Measurements from ENCODE around the gene CACNA1D.
"Not testable (repeated sequence)": the region's sequence is repeated elsewhere in the genome, so short reads cannot be mapped to it uniquely, and the experiment has no call there.

CACNA1D gene

DNA sequence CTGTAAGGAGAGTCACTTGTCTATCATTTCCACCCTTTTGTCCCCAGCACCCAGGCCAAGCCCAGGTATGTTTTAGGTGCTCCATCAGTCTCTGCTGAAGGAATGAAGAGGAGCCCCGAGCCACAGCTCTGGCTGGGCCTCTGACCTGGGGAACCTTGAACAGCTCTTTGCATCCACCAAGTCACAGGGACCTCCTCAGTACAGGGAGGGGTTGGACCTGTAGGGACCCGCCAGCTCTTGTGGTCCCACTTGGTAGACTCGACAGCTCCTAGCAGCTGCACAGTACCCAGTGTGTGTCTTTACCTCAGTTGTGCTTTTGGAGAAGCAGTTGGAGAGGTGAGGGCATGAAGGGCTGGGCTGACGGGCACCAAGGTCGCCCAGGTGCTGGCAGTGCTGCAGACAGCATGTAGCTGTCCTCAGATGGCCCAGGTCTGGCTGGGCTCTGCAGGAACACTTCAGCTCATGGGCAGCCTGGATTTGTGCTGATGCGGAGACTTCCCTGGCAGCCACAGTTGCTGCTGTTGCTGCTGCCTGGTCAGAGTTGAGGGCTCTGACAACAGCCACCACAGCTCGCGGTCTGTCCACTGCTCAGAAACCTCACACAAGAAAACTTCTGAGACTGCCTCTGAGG lies 123.6 kb downstream of the CACNA1D start:
- no peak for DNase-seq

DNA sequence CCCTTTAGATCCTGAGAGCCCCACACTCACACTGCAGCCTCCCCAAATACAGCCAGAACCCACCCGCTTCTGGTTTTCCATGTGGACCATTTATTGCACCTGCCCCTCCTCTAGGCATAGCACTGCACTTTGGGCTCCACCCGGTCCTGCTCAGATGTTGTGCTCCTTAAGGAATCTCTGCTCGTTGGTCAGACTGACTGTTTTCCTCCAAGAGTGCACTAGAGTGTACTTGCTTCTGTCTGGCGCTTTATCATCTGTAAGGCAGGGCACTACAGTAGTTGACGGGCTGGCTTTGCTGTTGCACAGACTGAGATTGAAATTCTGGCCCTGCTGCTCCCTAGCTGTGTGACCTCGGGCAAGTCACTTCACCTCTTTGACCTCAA lies 124.1 kb downstream of the CACNA1D start:
- no peak for DNase-seq

DNA sequence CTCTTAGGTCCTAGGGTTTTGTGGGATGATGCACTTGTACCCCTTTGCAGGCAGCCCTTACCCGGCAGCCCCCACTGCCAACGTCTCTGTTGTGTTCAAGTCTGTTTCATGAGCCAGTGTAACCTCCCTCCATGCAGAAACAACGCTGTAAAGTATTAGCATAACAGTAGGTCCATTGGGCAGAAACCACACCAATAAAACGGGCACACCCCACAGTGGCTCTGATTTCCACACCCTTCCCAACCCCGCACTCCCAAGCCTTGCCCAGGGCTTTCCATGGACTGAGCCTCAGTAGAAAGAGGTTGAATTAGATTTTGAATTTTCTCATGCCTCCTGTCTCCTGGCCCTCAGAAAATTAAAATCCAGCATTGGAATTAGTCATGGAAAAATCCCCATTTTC lies 124.5 kb downstream of the CACNA1D start:
- DNase-seq: no peak

DNA sequence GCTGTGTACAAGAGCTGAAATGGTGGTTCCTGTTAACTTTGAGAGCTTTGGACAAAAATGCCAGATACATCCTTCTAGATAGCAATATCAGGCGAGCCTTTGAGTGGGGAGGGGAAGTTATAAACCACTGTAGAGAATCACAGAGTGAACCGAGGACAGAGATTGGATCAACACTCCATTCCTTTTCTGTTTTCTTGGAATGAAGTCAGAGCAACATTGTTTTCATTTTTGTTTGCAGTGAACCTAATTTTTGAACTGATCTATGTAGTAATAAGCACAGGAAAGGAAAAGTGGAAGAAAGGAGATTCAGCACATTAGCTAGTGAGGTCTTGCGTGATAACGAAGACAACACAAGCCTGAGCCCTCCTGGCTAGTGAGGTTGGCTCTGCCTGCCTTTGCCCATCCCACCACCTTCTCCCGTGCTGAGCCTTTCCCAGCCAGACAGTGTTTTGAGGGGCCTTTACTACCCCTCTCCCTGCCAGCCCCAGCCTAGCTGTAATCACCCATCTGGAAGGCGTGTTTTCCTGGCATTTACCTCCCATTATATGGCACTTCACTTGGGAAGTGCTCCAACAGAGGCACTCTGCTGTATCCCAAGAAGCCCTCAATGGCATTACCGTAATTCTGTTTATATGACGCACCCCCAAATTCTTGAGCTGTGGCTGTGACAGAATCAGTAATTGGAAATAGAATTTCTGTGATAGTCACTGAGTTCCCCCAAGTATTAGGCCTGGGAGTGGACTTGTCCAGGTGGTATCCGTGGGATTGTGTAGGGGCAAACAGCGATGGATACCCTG lies 129.8 kb downstream of the CACNA1D start:
- DNase-seq: no peak

DNA sequence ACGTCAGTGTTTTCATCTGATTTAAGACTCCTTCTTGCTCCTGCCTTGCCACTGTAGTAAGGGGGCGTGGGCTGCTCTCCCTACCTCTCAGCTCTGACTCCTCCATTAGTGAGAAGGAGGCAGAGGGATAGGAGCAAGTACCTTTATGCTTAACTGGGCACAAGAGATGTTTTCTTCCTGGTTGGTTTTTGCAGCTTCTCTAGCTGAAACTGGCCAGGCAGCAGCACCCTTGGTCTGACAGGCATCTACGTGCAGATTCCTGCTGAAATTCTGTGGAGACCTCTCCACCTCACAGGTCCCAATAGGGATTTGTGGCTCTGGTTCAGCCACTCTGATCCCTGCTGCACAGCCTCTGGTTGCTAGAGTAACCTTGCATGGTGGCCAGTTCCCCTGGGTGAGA lies 132.5 kb downstream of the CACNA1D start:
- no peak for DNase-seq

DNA sequence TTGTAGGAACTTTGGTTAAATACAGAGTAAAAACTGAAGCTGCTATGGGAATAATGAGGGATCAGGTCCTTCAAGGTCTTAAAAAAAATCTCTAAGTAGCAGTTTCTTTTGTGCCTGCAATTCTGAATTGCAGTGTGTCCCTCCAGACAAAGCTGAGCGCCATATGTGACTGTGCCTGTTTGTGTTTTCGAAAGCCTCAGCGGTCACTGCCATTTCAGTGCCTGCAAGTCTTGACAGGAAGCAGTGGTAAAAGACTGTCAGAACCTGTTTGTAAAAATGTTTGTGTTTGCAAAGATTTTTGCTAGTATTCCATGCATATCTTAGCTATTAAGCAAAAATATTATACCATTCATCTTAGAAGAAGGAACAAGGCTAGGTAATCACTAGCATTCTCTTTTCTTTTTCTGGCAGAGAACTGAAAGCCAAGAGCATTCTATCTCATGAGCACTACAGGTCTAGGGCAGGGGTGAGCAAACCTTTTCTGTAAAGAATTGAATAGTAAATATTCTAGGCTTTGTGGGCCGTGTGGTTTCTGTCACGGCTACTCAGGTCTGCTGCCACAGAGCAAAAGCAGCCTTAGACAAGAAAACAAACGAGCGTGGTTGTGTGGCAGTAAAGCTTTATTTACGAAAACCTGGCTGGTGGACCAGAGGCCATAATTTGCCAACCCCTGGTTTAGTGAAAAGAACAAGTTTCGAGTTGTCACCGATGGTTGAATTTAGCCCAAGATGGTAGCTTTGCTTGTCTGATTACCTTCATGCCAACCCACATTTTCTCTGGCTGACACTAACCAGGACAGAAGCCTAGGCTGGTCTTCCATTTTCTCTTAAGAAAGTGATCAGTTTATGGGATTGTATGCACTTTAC lies 134.4 kb downstream of the CACNA1D start:
- DNase-seq: no peak

DNA sequence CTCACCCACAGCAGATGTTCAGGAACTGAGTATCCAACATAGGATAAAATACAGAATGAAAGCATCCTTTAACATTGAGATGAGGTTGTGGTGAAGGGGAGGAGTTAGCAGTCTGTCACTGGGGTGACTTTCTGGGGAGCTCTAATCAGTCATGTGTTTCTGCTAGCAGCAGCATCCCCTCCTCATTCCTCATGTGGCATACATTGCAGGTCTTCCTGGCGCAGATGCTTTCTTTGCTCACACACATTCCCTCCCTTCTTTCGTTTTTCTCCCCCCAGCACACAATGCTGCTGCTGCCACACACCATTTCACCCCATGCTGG lies 135.0 kb downstream of the CACNA1D start:
- DNase-seq: no peak

GRCh38 chr3:53630547-53630946 lies 136.1 kb downstream of the CACNA1D start:
- DNase-seq: no peak

DNA sequence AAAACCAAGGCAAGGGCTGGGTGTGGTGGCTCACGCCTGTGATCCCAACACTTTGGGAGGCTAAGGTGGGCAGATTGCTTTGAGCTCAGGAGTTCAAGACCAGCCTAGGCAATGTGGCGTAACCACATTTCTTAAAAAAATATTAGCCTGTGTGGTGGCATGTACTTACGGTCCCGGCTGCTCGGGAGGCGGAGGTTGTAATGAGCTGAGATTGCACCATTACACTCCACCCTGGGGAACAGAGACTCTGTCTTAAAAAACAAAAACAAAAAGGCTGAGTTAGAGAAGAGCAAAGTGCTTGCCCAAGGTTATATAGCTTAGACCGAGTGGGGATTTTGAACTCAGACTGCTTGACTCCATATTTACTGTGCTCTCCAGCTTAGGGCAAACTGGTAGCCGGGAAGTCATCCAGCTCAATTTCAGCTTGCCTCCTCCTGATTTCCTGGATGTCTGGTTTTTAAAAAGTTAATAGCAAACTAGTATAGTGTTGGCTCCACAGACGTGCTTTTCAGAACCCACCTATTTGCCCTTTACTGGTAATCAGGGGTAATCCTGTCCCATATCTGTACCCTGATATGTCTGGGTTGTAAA lies 138.9 kb downstream of the CACNA1D start:
- DNase-seq: no peak

DNA sequence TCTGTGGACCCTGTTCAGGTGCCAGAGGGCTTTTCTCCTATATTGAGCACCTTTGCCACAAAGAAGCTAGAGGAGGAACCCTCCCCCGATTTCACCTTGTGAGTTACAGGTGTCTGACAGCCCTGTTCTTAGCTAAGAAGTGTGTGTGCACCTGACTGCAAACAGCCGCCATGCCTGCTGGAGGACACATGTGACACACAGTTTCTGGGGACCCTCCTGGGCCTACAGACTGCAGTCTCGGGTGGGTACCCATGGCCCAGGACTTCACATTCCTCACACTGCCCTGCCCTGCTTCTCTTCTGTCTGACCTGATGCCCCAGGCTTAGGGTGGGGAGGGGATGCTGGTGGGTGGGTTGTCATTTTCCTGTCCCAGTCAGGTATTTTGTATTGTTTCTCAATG lies 140.6 kb downstream of the CACNA1D start:
- DNase-seq: no peak

DNA sequence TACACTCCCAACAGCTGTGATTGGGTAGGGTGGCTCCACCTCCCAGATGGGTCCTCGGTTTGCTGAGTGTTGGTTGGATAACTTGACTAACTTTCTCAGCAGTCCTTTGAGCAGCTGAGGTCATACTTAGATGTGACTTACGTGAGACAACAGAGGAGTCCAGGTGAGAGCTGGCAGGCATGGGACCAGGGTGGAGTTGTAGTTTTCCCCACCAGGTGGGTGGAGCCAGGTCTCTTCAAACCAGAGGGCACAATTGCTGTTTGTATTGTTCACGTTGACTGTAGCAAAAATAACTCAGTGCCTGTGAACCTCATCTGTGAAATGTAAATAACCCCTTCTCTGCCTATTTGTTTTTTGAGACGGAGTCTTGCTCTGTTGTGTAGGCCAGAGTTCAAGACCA lies 144.4 kb downstream of the CACNA1D start:
- not testable (repeated sequence) for DNase-seq

DNA sequence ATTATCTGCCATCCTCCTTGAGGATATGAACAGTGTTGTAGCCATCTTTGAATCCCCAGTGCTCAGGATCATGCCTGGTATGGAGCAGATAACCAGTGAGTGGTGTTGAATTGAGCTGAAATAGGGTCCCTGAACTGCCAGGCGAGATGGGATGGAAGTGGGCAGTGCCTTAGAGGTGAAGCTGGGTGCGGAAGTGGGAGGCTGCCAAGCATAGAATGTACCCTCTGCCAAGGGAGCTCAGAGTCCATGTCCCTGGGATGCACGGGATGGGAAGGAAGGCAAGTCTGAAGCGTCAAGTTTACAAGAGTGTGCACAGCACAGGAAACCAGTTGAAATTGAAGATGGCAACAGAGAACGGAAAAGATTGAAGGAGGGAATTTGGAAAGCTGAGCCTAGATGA lies 147.0 kb downstream of the CACNA1D start:
- no peak for DNase-seq

DNA sequence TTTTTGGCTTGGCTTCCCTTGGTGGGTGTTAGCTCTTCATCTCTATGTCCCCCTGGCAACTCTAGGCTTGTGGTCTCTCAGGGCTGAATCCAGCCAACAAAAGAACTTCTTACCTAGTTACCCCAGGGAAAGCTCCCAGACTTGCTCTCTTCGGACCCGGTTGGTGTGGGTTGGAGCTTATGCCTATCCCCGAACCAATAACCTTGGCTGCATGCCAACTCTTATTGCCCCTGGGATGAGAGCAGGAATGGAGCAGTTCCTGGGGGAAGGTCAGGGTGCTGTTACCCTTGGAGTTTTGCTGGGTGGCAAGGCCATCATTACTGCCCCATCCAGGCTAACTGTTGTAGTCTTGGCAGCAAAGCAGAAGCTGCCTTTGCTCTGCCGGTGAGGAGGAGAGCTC lies 147.8 kb downstream of the CACNA1D start:
- DNase-seq: no peak

GRCh38 chr3:53643757-53644156 lies 149.3 kb downstream of the CACNA1D start:
- DNase-seq: no peak

DNA sequence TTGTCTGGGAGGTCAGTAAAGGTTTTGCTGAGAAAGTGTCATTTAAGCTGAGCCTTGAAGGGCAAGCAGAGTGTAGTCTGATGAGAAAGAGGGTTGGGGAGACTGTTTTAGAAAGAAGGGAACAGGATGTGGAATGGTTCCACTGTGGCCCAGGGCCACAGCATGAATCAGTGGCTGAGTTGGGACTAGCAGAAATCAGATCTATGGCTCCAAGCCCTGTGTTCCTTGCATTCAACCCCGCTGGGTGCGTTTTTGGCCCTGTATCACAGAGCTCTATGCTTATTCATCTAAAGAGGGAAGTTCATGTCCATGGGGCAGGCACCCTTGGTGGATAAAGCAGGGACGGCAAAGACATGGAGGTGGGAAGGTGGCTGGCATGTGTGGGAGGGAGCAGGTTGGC lies 151.3 kb downstream of the CACNA1D start:
- DNase-seq: no peak

DNA sequence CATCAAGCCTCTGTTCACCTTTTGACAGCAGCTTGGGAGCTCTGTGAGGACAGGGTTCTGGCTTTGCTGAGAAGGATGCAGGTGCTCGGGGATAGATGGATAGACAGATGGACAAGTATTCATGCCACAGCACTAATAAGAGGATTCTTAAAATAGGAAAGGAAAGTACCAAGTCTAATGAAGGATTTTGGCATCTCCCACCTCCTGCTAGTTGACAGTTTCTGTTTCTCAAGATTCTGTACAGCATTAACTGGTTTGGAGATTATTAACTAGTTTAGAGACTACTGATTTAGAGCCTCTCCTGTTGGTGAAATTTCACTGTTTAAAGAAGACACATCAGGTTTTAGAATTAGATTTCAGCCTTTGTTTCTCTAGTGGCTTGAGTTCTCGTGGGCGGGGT lies 152.3 kb downstream of the CACNA1D start:
- DNase-seq: no peak

GRCh38 chr3:53649816-53650215 lies 155.4 kb downstream of the CACNA1D start:
- no peak for DNase-seq

GRCh38 chr3:53650424-53650823 lies 156.0 kb downstream of the CACNA1D start:
- DNase-seq: no peak

DNA sequence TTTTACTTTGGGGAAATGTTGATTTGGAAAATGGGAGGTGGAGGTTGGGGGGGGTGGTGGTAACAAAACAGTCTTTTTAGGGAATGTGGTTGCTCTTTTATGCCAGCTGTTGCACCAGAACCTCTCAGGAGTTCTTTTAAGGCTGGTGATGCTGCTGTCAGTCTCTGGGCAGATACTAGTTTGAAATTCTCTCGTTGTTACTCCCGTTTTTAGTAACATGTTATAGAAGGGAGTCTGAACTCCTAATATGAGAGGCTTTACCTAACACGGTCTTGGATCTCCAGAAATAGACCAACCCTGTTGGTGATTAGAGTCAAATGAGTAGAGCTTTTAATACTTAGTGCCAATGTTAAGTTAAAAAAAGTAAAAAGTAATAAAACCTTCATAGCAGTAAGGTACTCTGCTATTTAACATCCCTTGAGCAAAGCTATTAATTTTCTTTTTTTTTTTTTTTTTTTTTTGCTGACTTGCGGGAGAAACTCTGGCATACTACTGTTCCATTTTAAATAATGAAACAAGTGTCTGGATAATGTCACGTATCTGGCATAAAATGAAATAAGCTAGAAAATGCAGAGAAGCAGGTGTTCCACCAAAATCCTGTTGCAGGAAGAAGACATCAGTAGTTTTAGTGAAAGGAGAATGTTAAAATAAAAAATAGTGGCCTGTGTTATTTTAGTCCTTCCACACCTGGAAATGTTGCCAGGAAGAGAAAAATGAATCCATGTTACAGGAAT lies 156.7 kb downstream of the CACNA1D start:
- no peak for DNase-seq

DNA sequence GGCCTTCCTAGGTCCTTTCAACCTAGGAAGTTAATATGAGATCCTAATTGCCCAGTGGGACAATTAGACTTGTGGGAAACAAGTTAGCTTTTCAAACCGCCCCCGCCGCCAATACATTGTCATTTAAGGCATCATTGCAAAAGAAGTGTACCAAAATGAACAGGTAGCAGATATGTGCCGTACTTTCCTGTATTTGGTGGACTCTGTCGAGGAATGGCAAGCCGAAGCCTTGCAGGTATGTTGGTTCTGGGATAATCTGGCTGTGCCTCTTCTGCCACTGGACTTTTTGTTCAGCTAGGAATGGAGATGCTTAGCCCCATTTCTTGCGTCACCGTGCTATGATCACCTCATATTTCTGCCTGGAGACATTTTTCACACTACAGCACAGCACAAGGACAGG lies 157.5 kb downstream of the CACNA1D start:
- DNase-seq: no peak

DNA sequence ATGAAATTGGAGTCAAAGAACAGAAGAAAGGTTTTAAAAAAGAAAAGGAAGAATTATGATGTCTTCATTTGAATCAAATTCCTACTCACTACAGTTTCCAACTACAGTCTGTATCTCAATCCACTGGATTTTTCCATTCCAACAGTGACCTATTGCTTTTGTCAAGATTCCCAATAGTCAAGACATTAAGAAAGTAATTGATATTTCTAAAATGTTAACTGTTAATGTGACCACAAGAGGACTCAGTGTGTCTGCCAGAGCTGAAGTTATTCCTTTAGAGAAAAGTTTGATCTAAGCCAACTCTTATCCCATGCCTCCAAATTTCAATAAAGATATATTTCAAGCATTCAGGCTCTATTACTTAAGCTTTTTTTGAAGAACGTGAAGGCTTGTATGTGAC lies 163.2 kb downstream of the CACNA1D start:
- no peak for DNase-seq

DNA sequence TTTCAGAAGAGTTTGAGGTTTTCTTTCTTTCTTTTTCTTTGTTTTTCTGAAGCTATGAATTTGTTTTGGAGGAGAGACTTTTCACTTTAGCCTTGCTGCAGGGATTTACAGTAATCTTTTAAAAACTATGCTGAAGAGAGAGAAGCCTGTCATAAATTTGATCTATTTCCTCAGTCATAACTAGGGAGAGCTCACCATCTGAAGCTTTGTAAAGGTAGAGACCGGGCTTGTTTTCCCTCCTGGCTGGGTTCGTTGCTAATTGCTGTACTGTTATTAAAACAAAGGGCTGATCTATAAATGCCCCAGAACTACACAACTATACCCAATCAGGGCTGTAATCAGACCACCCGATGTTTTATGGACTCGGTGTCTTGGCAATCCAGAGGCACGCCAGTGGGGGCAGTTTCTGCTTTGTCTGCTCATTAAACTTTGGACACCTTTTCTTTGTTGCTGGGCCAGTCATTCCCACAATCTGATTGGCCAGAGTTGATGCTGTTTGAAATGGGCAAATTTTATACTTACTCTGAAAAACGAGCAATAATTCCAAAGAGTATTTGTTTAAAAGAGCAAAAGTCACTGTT lies 164.3 kb downstream of the CACNA1D start:
- DNase-seq: no peak
